H1 (cell line): ENCODE data around the gene ACTN2. TPM values are rescaled to one million over a fixed set of nuclear protein-coding genes. Genes with fewer than 3 reads are reported as not detected.

Experiments
- CTCF ChIA-PET: fragments of 300-600 bp; sonication (Branson Sonifier 250); formaldehyde crosslinking; loops from one replicate; lab custom pipeline; 2021; ENCODE audit not compliant: partially characterized antibody; lab: Charles Lee
- POLR2A ChIA-PET: fragments of 300-600 bp; sonication (Branson Sonifier 250); formaldehyde crosslinking; loops from one replicate; lab custom pipeline; 2021; ENCODE audit warnings: inconsistent platforms; ENCODE audit not compliant: partially characterized antibody; lab: Charles Lee
- DNase-seq, 2 experiments: peaks; one replicate each; pipeline versions ENCODE4 v3.0.0 to v3.0.0-alpha.2; 2010 to 2022; ENCODE audit warnings: low spot score in 2 of 2, low read depth in 1 of 2, mixed read lengths in 1 of 2
- FAIRE-seq: peaks from 2 replicates; lab custom pipeline; 2011; peaks lifted over from hg19 to GRCh38; lab: Jason Lieb, UNC
- H2AFZ ChIP-seq: 2 replicates; pipeline ENCODE4 v1.8.1; 2012; ENCODE audit warnings: low read length, inconsistent platforms
- H2AK5ac ChIP-seq: 2 replicates; pipeline ENCODE4 v1.6.1; 2013; ENCODE audit warnings: low read depth, low read length
- H2BK120ac ChIP-seq: replicated peaks from 2 replicates; pipeline ENCODE3; 2013; ENCODE audit warnings: low read depth, low read length, inconsistent platforms
- H2BK12ac ChIP-seq: 2 replicates; pipeline ENCODE4 v1.6.1; 2013; ENCODE audit warnings: low read depth, low read length
- H2BK15ac ChIP-seq: 2 replicates; pipeline ENCODE4 v1.6.1; 2013; ENCODE audit warnings: low read length
- H2BK20ac ChIP-seq: 2 replicates; pipeline ENCODE4 v1.6.1; 2013; ENCODE audit warnings: low read length
- H2BK5ac ChIP-seq: 2 replicates; pipeline ENCODE4 v1.6.1; 2013; ENCODE audit warnings: low read depth, low read length
- H3K14ac ChIP-seq: 2 replicates; pipeline ENCODE4 v1.6.1; 2013; ENCODE audit warnings: inconsistent platforms; ENCODE audit not compliant: insufficient read length
- H3K18ac ChIP-seq: 2 replicates; pipeline ENCODE4 v1.6.1; 2013; ENCODE audit warnings: low read length; ENCODE audit errors: extremely low read depth
- H3K23ac ChIP-seq: 2 replicates; pipeline ENCODE4 v1.6.1; 2013; ENCODE audit warnings: inconsistent platforms; ENCODE audit not compliant: insufficient read length
- H3K23me2 ChIP-seq: 2 replicates; pipeline ENCODE4 v1.6.1; 2013; ENCODE audit warnings: low read depth, low read length
- H3K27ac ChIP-seq: 2 replicates; pipeline ENCODE4 v1.6.1; 2011; ENCODE audit warnings: low read depth, low read length, inconsistent platforms
- H3K27me3 ChIP-seq, 4 experiments: replicated peaks in 1 of 4; 1 replicate in 1 of 4; 2 replicates in 3 of 4; pipeline versions ENCODE4 v1.6.1 to v1.8.1; 2011 to 2013; ENCODE audit warnings: low read length in 3 of 4, mild to moderate bottlenecking in 3 of 4, inconsistent platforms in 2 of 4, mixed read lengths in 2 of 4, moderate library complexity in 1 of 4; ENCODE audit not compliant: control insufficient read depth in 3 of 4, insufficient read depth in 3 of 4; ENCODE audit errors: extremely low read depth in 1 of 4
- H3K36me3 ChIP-seq, 4 experiments: 2 replicates each; pipeline versions ENCODE4 v1.6.1 to v1.8.1; 2011 to 2013; ENCODE audit warnings: mild to moderate bottlenecking in 4 of 4, low read length in 3 of 4, moderate library complexity in 2 of 4, control low read depth in 1 of 4, inconsistent platforms in 1 of 4; ENCODE audit not compliant: insufficient read depth in 4 of 4, control insufficient read depth in 2 of 4
- H3K4ac ChIP-seq: replicated peaks from 2 replicates; pipeline ENCODE3; 2013; ENCODE audit warnings: low read length, low read depth, mixed read lengths, inconsistent platforms; ENCODE audit not compliant: insufficient read length
- H3K4me1 ChIP-seq, 4 experiments: replicated peaks in 1 of 4; 1 replicate in 1 of 4; 2 replicates in 3 of 4; pipeline versions ENCODE4 v1.6.1 to v1.8.1; 2011 to 2013; ENCODE audit warnings: low read length in 3 of 4, inconsistent platforms in 2 of 4, mixed read lengths in 1 of 4; ENCODE audit not compliant: insufficient read depth in 4 of 4, control insufficient read depth in 3 of 4
- H3K4me2 ChIP-seq, 2 experiments: 2 replicates each; pipeline versions ENCODE4 v1.6.1 to v1.8.1; 2011 to 2013; ENCODE audit warnings: low read depth in 2 of 2, low read length in 2 of 2, control low read depth in 1 of 2, inconsistent platforms in 1 of 2, mild to moderate bottlenecking in 1 of 2; ENCODE audit not compliant: insufficient read depth in 1 of 2
- H3K4me3 ChIP-seq, 4 experiments: fragments of 200-600, 300-600 bp in 1 of 4; sonication (generic), shearing (Covaris generic), sonication (Bioruptor Twin) in 1 of 4; 2 replicates each; pipeline versions ENCODE4 v1.5.1 to v1.8.1; 2011 to 2016; ENCODE audit warnings: low read length in 4 of 4, low read depth in 3 of 4, control low read depth in 2 of 4, inconsistent platforms in 2 of 4, mild to moderate bottlenecking in 2 of 4, mixed read lengths in 1 of 4, moderate library complexity in 1 of 4; ENCODE audit not compliant: insufficient read depth in 2 of 4; ENCODE audit errors: extremely low read depth in 1 of 4
- H3K56ac ChIP-seq: replicated peaks from 2 replicates; pipeline ENCODE3; 2013; ENCODE audit warnings: low read depth, mild to moderate bottlenecking, mixed read lengths, low read length, inconsistent platforms; ENCODE audit not compliant: insufficient read length
- H3K79me1 ChIP-seq: 2 replicates; pipeline ENCODE4 v1.6.1; 2013; ENCODE audit warnings: low read depth, low read length, control low read depth
- H3K79me2 ChIP-seq, 2 experiments: 2 replicates each; pipeline versions ENCODE4 v1.6.1 to v1.8.1; 2012 to 2013; ENCODE audit warnings: low read length in 2 of 2, mild to moderate bottlenecking in 2 of 2, inconsistent platforms in 1 of 2; ENCODE audit not compliant: insufficient read depth in 2 of 2, control insufficient read depth in 1 of 2
- H3K9ac ChIP-seq, 4 experiments: replicated peaks in 1 of 4; 1 replicate in 1 of 4; 2 replicates in 3 of 4; pipeline versions ENCODE4 v1.6.1 to v1.8.1; 2011 to 2013; ENCODE audit warnings: low read depth in 3 of 4, low read length in 3 of 4, control low read depth in 2 of 4, mild to moderate bottlenecking in 2 of 4, moderate library complexity in 2 of 4, inconsistent platforms in 1 of 4; ENCODE audit errors: extremely low read depth in 1 of 4
- H3K9me3 ChIP-seq, 2 experiments: 2 replicates each; pipeline versions ENCODE4 v1.6.1 to v1.8.1; 2012 to 2013; ENCODE audit warnings: mild to moderate bottlenecking in 2 of 2, moderate library complexity in 2 of 2, control low read depth in 1 of 2, inconsistent platforms in 1 of 2, low read depth in 1 of 2, low read length in 1 of 2, mixed read lengths in 1 of 2; ENCODE audit not compliant: insufficient read depth in 2 of 2
- H4K20me1 ChIP-seq, 2 experiments: replicated peaks in 1 of 2; 2 replicates each; pipeline versions ENCODE3 to v1.8.1; 2011 to 2013; ENCODE audit warnings: inconsistent platforms in 2 of 2, low read length in 2 of 2, mild to moderate bottlenecking in 1 of 2; ENCODE audit not compliant: insufficient read depth in 2 of 2, control insufficient read depth in 1 of 2
- H4K5ac ChIP-seq: 2 replicates; pipeline ENCODE4 v1.6.1; 2013; ENCODE audit warnings: low read length, low read depth, mixed read lengths, inconsistent platforms; ENCODE audit not compliant: insufficient read length
- H4K8ac ChIP-seq: 2 replicates; pipeline ENCODE4 v1.8.0; 2013; ENCODE audit warnings: mild to moderate bottlenecking, moderate library complexity, low read length, inconsistent platforms; ENCODE audit not compliant: insufficient read depth; ENCODE audit errors: extremely low read depth
- H4K91ac ChIP-seq: replicated peaks from 2 replicates; pipeline ENCODE3; 2013; ENCODE audit warnings: low read length, mixed read lengths, inconsistent platforms; ENCODE audit not compliant: insufficient read length
- CBX5 ChIP-seq: fragments of 300-800, 300-1000 bp; sonication (generic); IDR thresholded peaks from 2 replicates; pipeline ENCODE4 v1.7.1; 2016; ENCODE audit warnings: antibody characterized with exemption, low read length, low read depth
- CHD1 ChIP-seq: IDR thresholded peaks from 2 replicates; pipeline ENCODE4 v1.6.1; 2012; ENCODE audit warnings: low read depth, low read length, improper control_type of control experiment
- CTBP2 ChIP-seq: IDR thresholded peaks from 2 replicates; pipeline ENCODE4 v1.7.0; 2011; ENCODE audit warnings: borderline replicate concordance, mild to moderate bottlenecking, moderate library complexity, mixed read lengths, low read length; ENCODE audit not compliant: insufficient read depth, insufficient read length
- EGR1 ChIP-seq: IDR thresholded peaks from 2 replicates; pipeline ENCODE4 v1.6.1; 2011; ENCODE audit warnings: low read depth, low read length, borderline replicate concordance
- EZH2 ChIP-seq: fragments of 200-600 bp; sonication (generic); IDR thresholded peaks from 2 replicates; pipeline ENCODE4 v1.7.1; 2012; ENCODE audit warnings: low read depth, mild to moderate bottlenecking, moderate library complexity, low read length, inconsistent platforms; ENCODE audit not compliant: severe bottlenecking
- FOSL1 ChIP-seq: IDR thresholded peaks from 2 replicates; pipeline ENCODE4 v1.6.1; 2011; ENCODE audit warnings: mild to moderate bottlenecking, low read depth, low read length, moderate library complexity; ENCODE audit not compliant: insufficient read depth
- GTF2F1 ChIP-seq: IDR thresholded peaks from 2 replicates; pipeline ENCODE4 v1.6.1; 2012; ENCODE audit warnings: low read depth, low read length, improper control_type of control experiment, borderline replicate concordance
- HDAC6 ChIP-seq: IDR thresholded peaks from one replicate; pipeline ENCODE4 v1.7.1; 2012; ENCODE audit warnings: low read depth, mild to moderate bottlenecking, inconsistent platforms, low read length, moderate library complexity
- POU5F1 ChIP-seq: IDR thresholded peaks from 2 replicates; pipeline ENCODE4 v1.6.1; 2011; ENCODE audit warnings: low read depth, mild to moderate bottlenecking, low read length, moderate library complexity
- RAD21 ChIP-seq, 2 experiments: IDR thresholded peaks in 1 of 2; conservative IDR thresholded peaks in 1 of 2; 2 replicates each; pipeline ENCODE4 v1.6.1; 2011; ENCODE audit warnings: low read depth in 2 of 2, low read length in 2 of 2, improper control_type of control experiment in 1 of 2, inconsistent platforms in 1 of 2, mild to moderate bottlenecking in 1 of 2, moderate library complexity in 1 of 2
- SP1 ChIP-seq: IDR thresholded peaks from 2 replicates; pipeline ENCODE4 v1.6.1; 2011; ENCODE audit warnings: low read depth, low read length
- TCF12 ChIP-seq: IDR thresholded peaks from 2 replicates; pipeline ENCODE4 v1.6.1; 2011; ENCODE audit warnings: low read depth, mild to moderate bottlenecking, low read length
- WGBS, 2 experiments: shearing (Covaris generic) in 1 of 2; methylation state at CpG; one replicate each; pipeline versions ENCODE4 v1.1.6 to v1.1.7; 2013 to 2015; ENCODE audit warnings: low lambda C conversion rate in 2 of 2, mixed read lengths in 2 of 2, inconsistent platforms in 1 of 2, low coverage in 1 of 2, missing lambda C conversion rate in 1 of 2; ENCODE audit not compliant: insufficient replicate concordance in 2 of 2, insufficient coverage in 1 of 2, insufficient read length in 1 of 2; ENCODE audit errors: extremely low coverage in 1 of 2, missing lambda C conversion rate in 1 of 2; 5-methylcytosine and 5-hydroxymethylcytosine counted together
- polyA plus RNA-seq, 7 experiments: library from polyadenylated mRNA; depleted of rRNA in 3 of 7; stranded (reverse) in 5 of 7; unstranded in 2 of 7; fragments of >200 nt in 5 of 7; fragments of 200-250 nt in 2 of 7; gene quantifications; 1 replicate in 5 of 7; 2 replicates in 1 of 7; 4 replicates in 1 of 7; pipeline versions ENCODE4 v1.2.1 to v1.2.3, GENCODE V29; 2011 to 2013; ENCODE audit warnings: missing spikeins in 2 of 7, mixed read lengths in 2 of 7
- total RNA-seq: library from RNA; stranded (reverse); fragmentation: NEBNext Ultra II Directional; extraction: Animal tissue kit (Norgen Biotek cat#: 25700); gene quantifications from 2 replicates; pipeline ENCODE4 v1.2.1, GENCODE V29; 2021

ACTN2 gene
- total and polyA plus RNA-seq, 2 of the 8 experiments (the other 6 are each of a cell fraction or from before 2014, with no cell fraction given): 1.9 to 4.1 TPM

DNA sequence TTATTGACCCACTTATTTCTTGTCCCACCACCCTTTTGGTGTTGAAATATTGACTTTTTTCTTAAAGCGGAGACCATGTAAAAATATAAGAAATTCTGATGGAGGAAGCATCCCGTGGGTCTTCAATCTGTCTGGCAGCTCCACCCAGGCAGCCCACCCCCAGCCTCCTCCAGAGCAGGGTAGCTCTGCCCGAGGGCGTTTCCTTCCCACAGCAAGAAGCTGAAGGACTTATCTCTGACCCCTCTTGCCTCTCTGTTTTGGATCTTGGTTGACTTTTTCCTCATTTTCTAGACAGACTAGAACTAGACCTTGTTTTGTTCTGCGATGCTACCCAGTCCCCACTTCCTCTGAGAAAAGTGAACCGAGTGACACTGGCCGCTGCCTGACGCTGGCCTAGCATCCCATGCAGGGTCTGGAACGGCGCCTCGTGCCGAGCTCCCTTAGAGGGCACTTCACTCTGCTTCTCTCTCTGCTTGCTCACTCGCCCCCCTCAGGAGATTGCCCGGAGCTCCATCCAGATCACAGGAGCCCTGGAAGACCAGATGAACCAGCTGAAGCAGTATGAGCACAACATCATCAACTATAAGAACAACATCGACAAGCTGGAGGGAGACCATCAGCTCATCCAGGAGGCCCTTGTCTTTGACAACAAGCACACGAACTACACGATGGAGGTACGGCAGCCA lies 68.4 kb downstream of the ACTN2 start:
- Histone ChIP-seq H3K9me3 (no peaks in the 10 kb centered on the region), H4K91ac (no peak overlapping the region), H3K4me2 (no peak overlapping the region), H3K14ac (no peak overlapping the region), H2AFZ (no peak overlapping the region), H3K56ac (no peak overlapping the region), H4K20me1 (no peaks in the 10 kb centered on the region), H3K9ac (no peak overlapping the region), H3K4me3 (no peak overlapping the region), H3K18ac (no peak overlapping the region), H2BK15ac (no peak overlapping the region), H3K79me2 (no peaks in the 10 kb centered on the region), H3K36me3 (peaks cover 0 to 5% (median 0%) of the 10 kb centered on the region in 4 experiments; a peak in 1 of 8 replicates), H2BK12ac (no peak overlapping the region), H2AK5ac (no peak overlapping the region), H3K4me1 (no peaks in the 10 kb centered on the region), H3K23me2 (no peaks in the 10 kb centered on the region), H3K4ac (no peak overlapping the region), H4K8ac (no peak overlapping the region), H3K27me3 (no peaks in the 10 kb centered on the region), H4K5ac (no peak overlapping the region), H2BK20ac (no peak overlapping the region), H2BK120ac (no peak overlapping the region), H3K23ac (no peak overlapping the region), H3K27ac (no peak overlapping the region), H3K79me1 (no peaks in the 10 kb centered on the region), H2BK5ac (no peak overlapping the region)
- TF ChIP-seq CHD1 (no peak), RAD21 (IDR thresholded peaks at IDR 0.05 in 1 of 2, conservative IDR thresholded peaks at IDR 0.05 in 1 of 2; ENCODE audit: low read depth in 2 of 2, low read length in 2 of 2) (no peak), HDAC6 (no peak), EZH2 (no peak), CTBP2 (no peak), SP1 (no peak), EGR1 (no peak), TCF12 (no peak), GTF2F1 (no peak), FOSL1 (no peak), POU5F1 (no peak), CBX5 (no peak)
- CTCF ChIA-PET: interaction anchor here (0.6 to 2.6 kb wide), 10 partner anchors 12 to 760 kb away, joined by 3 to 15 read pairs (median 4); partner anchors contain the start of genes HEATR1 and MTR
- DNase-seq: no peak
- POLR2A ChIA-PET: no interaction called here
- 89% methylated on average over 18 of the region's 18 CpGs; no CpG with 5 or more reads in 1 of the 2 experiments for WGBS, 2 experiments
- FAIRE-seq: no peak
